Hepatocyte (in vitro differentiated cells): ENCODE results near the gene KLK1. TPM values are rescaled to one million over a fixed set of nuclear protein-coding genes. Genes with fewer than 3 reads are reported as not detected.

Source experiments
- DNase-seq: peaks from one replicate; pipeline ENCODE4 v3.0.0-alpha.2; 2016; ENCODE audit warnings: low spot score
- H2AFZ ChIP-seq: fragments of 200-600 bp; sonication (generic); 2 replicates; pipeline ENCODE4 v1.6.0; 2016; ENCODE audit warnings: antibody characterized with exemption, mild to moderate bottlenecking
- H3K27ac ChIP-seq: fragments of 200-600 bp; sonication (generic); 2 replicates; pipeline ENCODE4 v1.5.1; 2016; ENCODE audit warnings: mild to moderate bottlenecking
- H3K27me3 ChIP-seq: fragments of 200-600 bp; sonication (generic); 2 replicates; pipeline ENCODE4 v1.6.1; 2016
- H3K36me3 ChIP-seq: fragments of 200-600 bp; sonication (generic); replicated peaks from 2 replicates; pipeline ENCODE4 v1.5.1; 2016; ENCODE audit warnings: low read depth; ENCODE audit not compliant: insufficient read depth
- H3K4me1 ChIP-seq: fragments of 200-600 bp; sonication (generic); 2 replicates; pipeline ENCODE4 v1.5.1; 2016; ENCODE audit warnings: mild to moderate bottlenecking, moderate library complexity; ENCODE audit not compliant: insufficient read depth
- H3K4me2 ChIP-seq: fragments of 200-600 bp; sonication (generic); 2 replicates; pipeline ENCODE4 v1.6.0; 2016
- H3K4me3 ChIP-seq: fragments of 200-600 bp; sonication (generic); 2 replicates; pipeline ENCODE4 v1.5.1; 2016; ENCODE audit warnings: mild to moderate bottlenecking
- H3K79me2 ChIP-seq: fragments of 200-600 bp; sonication (generic); 2 replicates; pipeline ENCODE4 v1.6.0; 2017; ENCODE audit warnings: mild to moderate bottlenecking
- H3K9me2 ChIP-seq: fragments of 200-600 bp; sonication (generic); replicated peaks from 2 replicates; pipeline ENCODE4 v1.6.0; 2017; ENCODE audit warnings: mild to moderate bottlenecking; ENCODE audit not compliant: insufficient read depth
- H3K9me3 ChIP-seq: fragments of 200-600 bp; sonication (generic); 2 replicates; pipeline ENCODE4 v1.5.1; 2016; ENCODE audit warnings: low read depth, mild to moderate bottlenecking
- H4K20me1 ChIP-seq: fragments of 200-600 bp; sonication (generic); 2 replicates; pipeline ENCODE4 v1.6.0; 2016; ENCODE audit warnings: mild to moderate bottlenecking; ENCODE audit not compliant: insufficient read depth, poor library complexity, severe bottlenecking
- CTCF ChIP-seq: fragments of 200-600 bp; sonication (generic); IDR thresholded peaks from 2 replicates; pipeline ENCODE4 v1.5.1; 2016; ENCODE audit warnings: antibody characterized with exemption, mild to moderate bottlenecking; ENCODE audit not compliant: poor library complexity
- EZH2 ChIP-seq: fragments of 200-600 bp; sonication (generic); IDR thresholded peaks from 2 replicates; pipeline ENCODE4 v1.6.1; 2016; ENCODE audit warnings: antibody characterized with exemption, mild to moderate bottlenecking, borderline replicate concordance
- EZH2phosphoT487 ChIP-seq: fragments of 200-600 bp; sonication (generic); IDR thresholded peaks from one replicate; pipeline ENCODE4 v1.6.1; 2018; ENCODE audit warnings: antibody characterized with exemption, mild to moderate bottlenecking, low read depth, moderate library complexity; ENCODE audit not compliant: unreplicated experiment, severe bottlenecking
- WGBS: methylation state at CpG from one replicate; pipeline ENCODE4 v1.1.6; 2016; ENCODE audit warnings: low lambda C conversion rate; ENCODE audit errors: missing lambda C conversion rate; 5-methylcytosine and 5-hydroxymethylcytosine counted together
- polyA plus RNA-seq: library from polyadenylated mRNA; unstranded; fragments of >200 nt; fragmentation: Nextera tagmentation; extraction: Ambion mirVana; gene quantifications from 2 replicates; pipeline ENCODE4 v1.2.1, GENCODE V29; 2016
- total RNA-seq: library from RNA; depleted of rRNA; stranded (reverse); fragments of >200 nt; gene quantifications from 2 replicates; pipeline ENCODE4 v1.2.3, GENCODE V29; 2014

Gene KLK1
- total and polyA plus RNA-seq, 2 experiments from 2014 or later = 2.7 to 6.6 TPM

GRCh38 chr19:50818859-50819472 is 4.6 kb downstream of the KLK1 start:
- H3K79me2 ChIP-seq = no peaks in the 10 kb centered on the region
- WGBS = 83% methylated on average over 12 of the region's 12 CpGs
- H3K4me1 ChIP-seq = peaks cover 10% of the 10 kb centered on the region
- no peak overlapping the region for H2AFZ ChIP-seq
- H3K27me3 ChIP-seq = peaks cover 58% of the 10 kb centered on the region
- H3K9me2 ChIP-seq = no peaks in the 10 kb centered on the region
- H3K4me2 ChIP-seq = no peak overlapping the region
- TF ChIP-seq EZH2phosphoT487 (no peak), EZH2 (no peak), CTCF (no peak)
- no peak overlapping the region for H3K27ac ChIP-seq
- no peaks in the 10 kb centered on the region for H3K36me3 ChIP-seq
- DNase-seq = no peak
- H3K4me3 ChIP-seq = no peak overlapping the region
- no peaks in the 10 kb centered on the region for H4K20me1 ChIP-seq
- no peaks in the 10 kb centered on the region for H3K9me3 ChIP-seq

GRCh38 chr19:50817941-50818858 is 5.4 kb downstream of the KLK1 start:
- Histone ChIP-seq H3K4me1 (peaks cover 10% of the 10 kb centered on the region), H3K4me3 (no peak overlapping the region), H3K4me2 (peak overlapping the region; percentile 80), H2AFZ (no peak overlapping the region), H3K27ac (no peak overlapping the region), H3K36me3 (no peaks in the 10 kb centered on the region), H3K9me2 (no peaks in the 10 kb centered on the region), H3K27me3 (peaks cover 58% of the 10 kb centered on the region), H3K79me2 (no peaks in the 10 kb centered on the region), H3K9me3 (no peaks in the 10 kb centered on the region), H4K20me1 (no peaks in the 10 kb centered on the region)
- DNase-seq = peak; percentile 77
- 16% methylated on average over 36 of the region's 52 CpGs for WGBS
- TF ChIP-seq EZH2 (no peak), EZH2phosphoT487 (no peak), CTCF (no peak)

- Histone ChIP-seq H3K27ac (no peak overlapping the region), H3K4me2 (no peak overlapping the region), H3K79me2 (no peaks in the 10 kb centered on the region), H3K4me3 (no peak overlapping the region), H2AFZ (no peak overlapping the region), H3K9me3 (no peaks in the 10 kb centered on the region), H3K4me1 (peaks cover 2% of the 10 kb centered on the region), H3K36me3 (no peaks in the 10 kb centered on the region), H3K9me2 (no peaks in the 10 kb centered on the region), H3K27me3 (peaks cover 44% of the 10 kb centered on the region), H4K20me1 (no peaks in the 10 kb centered on the region)
- no peak for DNase-seq
- TF ChIP-seq EZH2phosphoT487 (no peak), CTCF (no peak), EZH2 (no peak)
- 84% methylated on average over 1 of the region's 1 CpG for WGBS
Measured at GRCh38 chr19:50815439-50815838, 8.1 kb downstream of the KLK1 start.
